Skin of body (tissue), 2 donors: ENCODE data around the gene CACNB3. TPM values are rescaled to one million over a fixed set of nuclear protein-coding genes. Genes with fewer than 3 reads are reported as not detected.
A peak's percentile ranks its signal among the peaks of the same experiment; 100 is the strongest.
"Not testable (repeated sequence)": the region's sequence is repeated elsewhere in the genome, so short reads cannot be mapped to it uniquely, and the experiment has no call there.

Source experiments
- DNase-seq: peaks from one replicate; lab custom pipeline; 2025; lab: John Stamatoyannopoulos, UW
- total RNA-seq: library from RNA; depleted of rRNA; stranded (reverse); fragments of >200 nt; gene quantifications from one replicate; pipeline ENCODE4 v1.2.3, GENCODE V29; 2014

The CACNB3 gene
- total RNA-seq, 1 donor from 2014 or later = 10.8 TPM

DNA sequence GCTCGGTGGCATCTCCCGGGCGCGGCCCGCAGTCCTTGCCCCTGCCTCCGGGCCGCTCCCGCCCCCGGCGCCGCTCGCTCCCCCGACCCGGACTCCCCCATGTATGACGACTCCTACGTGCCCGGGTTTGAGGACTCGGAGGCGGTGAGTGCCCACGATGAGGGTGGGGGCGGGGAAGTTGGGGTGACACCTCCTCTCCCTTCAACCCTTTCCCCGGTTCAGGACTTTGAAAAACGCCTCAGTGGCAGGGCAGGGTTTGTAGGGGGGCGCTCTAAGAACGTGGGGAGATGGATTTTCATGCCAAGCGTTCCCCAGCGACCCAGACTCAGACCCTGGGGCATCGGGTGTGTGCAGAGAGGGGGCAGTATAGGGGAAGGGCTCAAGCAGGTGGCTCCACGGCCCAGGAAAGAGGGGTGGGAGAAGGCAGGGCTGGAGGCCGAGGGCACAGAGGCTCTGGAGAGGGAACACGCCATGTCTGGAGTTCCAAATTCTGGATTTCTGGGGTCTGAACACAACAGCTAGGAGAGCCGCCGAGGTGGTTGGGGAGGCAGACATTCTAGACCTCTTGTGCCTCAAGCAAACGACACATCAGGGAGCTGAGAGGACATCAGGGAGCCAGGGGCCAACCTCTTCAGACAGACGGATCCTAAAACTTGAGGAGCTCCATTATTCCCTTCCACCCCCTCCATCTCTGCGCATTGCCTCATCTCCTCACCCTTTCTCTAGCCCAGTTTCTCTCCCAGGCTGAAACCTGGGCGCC lies 715 bp downstream of the CACNB3 start:
- DNase-seq = no peak

DNA sequence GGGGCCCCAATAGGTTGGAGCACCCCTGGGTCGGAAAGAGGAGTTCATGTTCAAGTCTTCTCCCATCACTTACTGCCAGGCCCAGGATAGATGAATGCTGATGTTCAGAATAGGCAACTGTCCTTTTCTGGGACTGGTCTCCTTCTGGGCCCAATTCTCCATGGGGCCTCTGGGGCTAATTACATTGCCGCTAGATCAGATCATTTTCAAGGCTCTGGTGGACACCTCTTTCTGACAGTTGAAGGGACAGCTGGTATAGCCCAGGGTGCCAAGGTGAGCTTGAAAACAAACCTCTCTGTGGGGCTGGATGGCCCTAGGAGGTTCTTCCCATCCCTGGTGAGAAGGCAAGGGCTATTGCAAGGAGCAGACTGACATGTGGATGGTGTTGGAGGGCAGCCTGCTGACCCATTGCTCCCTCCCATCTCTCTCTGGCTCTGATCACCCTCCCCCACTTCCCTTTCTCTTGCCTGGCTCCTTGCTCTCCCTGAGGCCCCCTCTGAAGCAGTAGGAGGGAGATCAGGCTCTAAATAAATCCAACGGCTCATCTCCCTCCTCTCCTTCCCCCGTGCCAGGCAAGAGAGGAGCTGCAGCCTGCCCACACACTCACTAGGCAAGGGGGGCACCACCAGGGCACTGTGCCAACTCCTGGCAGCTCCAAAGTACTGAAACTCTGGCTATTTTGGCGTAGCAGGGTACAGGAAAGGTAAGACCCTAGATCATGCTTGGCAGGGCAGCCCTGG lies 1.9 kb downstream of the CACNB3 start:
- DNase-seq = no peak

DNA sequence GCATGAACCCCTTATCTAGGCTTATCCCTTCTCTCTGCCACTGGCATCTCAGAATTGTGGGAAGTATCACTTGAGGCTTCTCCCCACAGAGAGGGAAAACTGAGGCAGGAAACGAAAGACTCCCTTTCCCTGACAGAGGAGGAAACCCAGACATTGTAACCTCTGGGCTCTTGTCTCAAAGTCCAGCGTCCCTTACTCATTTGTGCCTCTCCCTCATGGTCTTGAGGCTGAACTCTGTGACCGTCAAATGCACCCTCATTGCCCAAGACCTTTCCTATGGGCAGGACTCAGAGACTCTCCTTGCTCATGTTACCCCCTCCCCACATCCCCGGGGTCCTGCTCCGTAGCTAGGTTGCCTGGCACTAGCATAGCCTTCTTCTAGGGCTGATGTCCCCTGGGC lies 3.8 kb downstream of the CACNB3 start:
- DNase-seq = no peak

DNA sequence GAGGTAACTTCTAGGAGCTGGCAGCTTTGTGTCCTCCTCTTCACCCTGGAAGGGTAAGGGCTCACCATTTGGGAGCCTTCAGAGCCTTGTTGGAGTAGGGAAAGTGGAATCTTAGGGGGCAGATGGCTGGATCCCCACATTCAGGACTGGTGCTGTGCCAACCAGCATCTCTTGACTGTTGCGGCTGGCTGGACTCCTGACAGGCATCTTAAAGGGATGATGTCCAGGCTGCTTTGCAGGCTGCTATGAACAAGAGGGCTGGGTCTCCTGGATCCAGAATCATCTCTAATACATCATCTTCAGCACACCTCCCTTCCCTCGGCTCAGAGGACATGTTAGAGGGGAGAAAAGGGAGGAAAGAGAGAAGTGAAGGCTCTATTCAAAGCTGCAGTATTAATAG lies 4.4 kb downstream of the CACNB3 start:
- no peak for DNase-seq

DNA sequence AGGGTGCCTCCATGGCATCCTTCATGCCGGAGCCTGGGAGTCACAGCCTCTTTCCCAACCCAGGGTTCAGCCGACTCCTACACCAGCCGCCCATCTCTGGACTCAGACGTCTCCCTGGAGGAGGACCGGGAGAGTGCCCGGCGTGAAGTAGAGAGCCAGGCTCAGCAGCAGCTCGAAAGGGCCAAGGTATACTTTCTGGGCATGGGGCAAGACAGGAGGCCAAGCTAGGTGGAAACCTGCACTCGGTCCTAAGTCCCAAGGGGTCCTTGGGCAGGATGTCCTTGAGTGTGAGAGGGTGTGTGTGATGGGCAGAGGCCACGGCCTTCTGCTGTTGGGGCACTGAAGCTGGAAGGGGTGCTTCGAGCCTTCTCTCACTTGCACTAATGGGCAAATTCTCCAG lies 5.0 kb downstream of the CACNB3 start:
- DNase-seq = no peak

DNA sequence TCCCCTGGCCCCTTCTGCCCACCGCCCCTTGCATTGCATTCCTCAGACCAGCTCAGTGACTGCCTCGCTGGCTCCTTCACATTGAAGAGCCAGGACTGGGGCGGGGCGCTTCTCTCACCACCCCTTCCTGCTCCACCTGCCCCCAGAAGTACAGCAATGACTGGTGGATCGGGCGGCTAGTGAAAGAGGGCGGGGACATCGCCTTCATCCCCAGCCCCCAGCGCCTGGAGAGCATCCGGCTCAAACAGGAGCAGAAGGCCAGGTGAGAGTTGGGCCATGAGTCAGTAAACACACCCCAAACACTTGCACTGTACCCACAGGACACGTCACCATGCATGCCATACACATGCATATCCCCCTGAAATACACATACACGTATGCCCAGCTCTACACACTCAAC lies 5.8 kb downstream of the CACNB3 start:
- DNase-seq = no peak

DNA sequence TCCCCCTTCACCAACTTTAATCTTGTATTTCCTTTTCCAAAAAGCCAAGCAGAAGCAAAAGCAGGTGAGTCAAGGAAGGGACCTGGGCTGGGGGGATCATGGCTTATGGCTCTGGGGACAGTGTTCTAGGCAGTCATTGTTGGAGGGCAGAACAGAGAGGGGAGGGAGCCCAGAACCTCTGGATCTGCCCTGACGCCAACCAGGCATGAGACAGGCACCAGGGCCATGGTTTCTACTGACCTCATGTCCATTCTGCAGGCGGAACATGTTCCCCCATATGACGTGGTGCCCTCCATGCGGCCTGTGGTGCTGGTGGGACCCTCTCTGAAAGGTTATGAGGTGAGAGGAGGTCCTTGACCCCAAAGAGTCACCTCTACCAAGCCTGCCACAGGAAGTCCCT lies 6.6 kb downstream of the CACNB3 start:
- DNase-seq = no peak

DNA sequence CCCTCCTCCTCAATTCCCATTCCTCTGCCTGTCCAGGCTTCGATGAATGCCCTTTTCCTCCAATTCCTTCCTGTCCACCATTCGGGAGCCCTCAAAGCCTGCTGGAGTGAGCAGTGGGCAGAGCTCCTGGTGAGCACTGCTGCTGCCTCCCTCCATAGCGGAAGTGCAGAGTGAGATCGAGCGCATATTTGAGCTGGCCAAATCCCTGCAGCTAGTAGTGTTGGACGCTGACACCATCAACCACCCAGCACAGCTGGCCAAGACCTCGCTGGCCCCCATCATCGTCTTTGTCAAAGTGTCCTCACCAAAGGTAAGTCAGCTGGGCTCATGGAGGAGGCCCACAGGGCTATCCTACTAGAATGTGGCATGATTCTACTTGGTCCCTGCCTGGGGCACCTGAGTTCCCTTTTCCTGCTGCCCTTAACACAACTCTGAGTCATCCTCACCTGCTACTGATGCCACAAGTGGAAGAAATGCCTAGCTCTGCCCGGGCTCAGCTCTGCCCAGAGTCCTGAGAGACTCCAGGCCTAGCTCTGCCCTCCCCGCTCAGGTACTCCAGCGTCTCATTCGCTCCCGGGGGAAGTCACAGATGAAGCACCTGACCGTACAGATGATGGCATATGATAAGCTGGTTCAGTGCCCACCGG lies 8.0 kb downstream of the CACNB3 start:
- no peak for DNase-seq

DNA sequence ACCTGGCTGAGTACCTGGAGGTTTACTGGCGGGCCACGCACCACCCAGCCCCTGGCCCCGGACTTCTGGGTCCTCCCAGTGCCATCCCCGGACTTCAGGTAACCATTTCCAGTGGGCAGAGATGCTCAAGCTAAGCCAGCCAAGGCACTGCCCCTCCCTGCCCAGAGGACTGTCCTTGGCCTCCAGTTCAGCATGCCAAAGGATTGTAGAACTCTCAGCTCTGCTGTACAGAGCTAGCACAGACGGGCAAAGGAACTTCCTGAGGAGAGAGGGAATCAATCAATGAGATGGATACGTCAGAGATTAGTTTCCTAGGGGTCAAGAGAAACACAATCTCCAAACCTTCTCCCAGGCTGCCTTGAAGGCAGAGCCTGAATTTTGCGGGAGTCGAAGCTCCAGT lies 8.7 kb downstream of the CACNB3 start:
- DNase-seq = no peak

DNA sequence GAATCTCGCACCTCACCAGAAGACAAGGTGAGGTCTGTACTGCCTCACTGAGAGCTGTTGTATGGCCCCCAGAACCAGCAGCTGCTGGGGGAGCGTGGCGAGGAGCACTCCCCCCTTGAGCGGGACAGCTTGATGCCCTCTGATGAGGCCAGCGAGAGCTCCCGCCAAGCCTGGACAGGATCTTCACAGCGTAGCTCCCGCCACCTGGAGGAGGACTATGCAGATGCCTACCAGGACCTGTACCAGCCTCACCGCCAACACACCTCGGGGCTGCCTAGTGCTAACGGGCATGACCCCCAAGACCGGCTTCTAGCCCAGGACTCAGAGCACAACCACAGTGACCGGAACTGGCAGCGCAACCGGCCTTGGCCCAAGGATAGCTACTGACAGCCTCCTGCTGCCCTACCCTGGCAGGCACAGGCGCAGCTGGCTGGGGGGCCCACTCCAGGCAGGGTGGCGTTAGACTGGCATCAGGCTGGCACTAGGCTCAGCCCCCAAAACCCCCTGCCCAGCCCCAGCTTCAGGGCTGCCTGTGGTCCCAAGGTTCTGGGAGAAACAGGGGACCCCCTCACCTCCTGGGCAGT lies 9.3 kb downstream of the CACNB3 start:
- DNase-seq = no peak

DNA sequence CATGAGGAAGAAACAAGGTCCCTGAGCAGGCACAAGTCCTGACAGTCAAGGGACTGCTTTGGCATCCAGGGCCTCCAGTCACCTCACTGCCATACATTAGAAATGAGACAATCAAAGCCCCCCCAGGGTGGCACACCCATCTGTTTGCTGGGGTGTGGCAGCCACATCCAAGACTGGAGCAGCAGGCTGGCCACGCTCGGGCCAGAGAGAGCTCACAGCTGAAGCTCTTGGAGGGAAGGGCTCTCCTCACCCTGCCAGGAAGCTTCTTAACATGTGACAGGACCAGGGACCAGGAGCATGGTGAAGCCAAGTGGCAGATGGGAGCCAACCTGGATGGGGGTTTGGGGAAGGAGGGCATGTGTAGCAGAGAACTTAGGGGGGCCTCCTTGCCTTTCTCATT lies 10.0 kb downstream of the CACNB3 start:
- no peak for DNase-seq

DNA sequence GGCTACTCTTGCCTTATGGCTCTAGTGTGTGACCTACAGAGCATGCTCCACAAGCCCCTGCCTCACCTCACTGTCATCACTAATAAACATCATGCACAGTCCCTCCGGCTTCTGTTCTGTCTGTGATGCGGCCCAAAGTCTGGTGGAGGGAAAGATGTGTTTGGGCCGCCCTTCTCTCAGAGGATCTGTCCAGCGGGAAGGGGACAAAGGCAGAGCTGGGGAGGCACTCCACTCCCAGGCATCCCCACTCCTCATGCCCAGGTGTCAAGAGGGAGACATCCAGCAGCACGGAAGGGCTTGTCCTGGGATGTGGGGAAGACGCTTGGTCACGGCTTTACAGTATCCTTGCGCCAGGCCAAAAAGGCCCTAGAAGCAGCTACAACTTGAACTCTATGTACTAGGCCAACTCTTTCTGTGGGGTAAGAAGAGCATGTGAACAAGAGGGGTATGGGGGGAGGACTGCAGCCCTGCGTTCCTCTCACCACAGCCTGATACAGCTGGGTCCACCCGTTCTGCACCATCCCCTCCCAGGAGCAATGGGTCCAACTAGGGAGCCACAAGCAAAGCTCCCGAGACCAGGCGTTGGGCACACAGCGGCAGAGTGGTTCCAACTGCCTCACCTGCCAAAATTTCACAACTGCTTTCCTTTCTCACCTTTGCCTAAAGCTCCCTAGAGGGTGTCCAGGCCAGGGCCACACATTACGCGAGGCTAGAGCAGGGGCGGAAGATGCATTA lies 10.7 kb downstream of the CACNB3 start:
- DNase-seq = no peak

DNA sequence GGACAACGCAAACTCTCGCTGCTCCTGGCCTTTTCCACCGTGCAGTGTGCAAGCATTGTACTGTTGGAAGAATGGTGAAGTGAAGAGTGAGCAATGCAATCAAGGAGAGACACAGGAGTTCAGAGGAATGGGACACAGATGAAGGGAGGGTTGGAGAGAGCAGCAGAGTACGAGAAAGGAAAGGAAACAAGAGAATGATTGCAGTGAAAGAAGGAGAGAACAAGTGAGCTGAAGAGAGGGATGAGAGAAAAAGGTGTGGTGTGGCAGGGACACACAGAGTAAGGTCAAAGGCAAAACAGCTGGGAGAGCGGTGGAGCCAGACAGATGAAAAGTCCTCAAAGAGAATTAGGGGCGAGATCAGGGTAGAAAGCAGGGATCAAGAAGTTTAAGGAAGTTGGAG lies 13.0 kb downstream of the CACNB3 start:
- DNase-seq = no peak

DNA sequence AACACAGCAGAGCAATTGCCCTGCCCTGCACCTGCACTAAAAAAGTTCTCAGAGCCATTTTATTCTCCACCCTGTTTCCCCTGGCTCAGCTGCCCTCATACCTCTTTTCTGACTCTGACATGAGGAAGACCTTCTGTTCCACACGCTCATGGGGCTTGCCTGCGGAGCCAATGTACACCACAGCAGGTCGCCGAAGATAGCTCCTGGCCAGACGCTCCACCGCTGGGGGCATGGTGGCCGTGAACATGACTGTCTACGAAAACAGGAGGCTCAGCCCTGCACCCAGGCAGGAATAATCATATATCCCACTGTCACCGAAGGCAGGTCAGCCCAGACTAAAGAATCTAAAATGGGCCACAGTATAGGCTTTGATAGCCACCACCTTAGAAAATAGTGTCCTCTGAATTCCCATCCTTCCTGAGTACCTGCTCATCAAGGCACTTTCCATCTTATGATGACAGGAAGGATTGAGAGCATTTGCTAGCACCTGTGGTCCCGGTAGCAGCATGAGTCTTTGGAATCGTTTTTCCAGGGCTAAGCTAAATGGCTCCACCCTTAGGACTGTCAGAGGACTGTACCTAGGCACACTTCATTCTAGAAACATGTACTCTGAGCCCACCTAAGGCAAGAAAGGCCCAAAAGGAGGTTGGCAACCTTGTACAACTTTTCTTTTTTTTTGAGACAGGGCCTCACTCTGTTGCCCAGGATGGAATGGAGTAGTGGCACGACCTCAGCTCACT lies 14.2 kb downstream of the CACNB3 start:
- DNase-seq = no peak

DNA sequence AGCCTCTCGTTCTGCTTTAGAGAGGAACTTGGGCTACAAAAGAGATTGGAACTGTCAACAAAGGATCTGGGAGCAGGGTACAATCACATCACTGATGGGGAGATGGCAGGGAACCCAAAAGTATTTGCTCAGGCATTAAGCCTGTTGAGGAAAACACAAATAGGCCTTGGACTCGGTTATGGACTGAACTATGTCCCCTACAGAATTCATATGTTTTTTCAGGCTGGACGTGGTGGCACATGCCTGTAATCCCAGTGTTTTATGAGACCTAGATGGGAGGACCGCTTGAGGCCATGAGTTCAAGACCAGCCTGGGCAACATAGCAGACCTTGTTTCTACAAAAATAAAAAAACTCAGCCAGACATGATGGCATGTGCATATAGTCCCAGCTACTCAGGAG lies 19.8 kb downstream of the CACNB3 start:
- DNase-seq = no peak

DNA sequence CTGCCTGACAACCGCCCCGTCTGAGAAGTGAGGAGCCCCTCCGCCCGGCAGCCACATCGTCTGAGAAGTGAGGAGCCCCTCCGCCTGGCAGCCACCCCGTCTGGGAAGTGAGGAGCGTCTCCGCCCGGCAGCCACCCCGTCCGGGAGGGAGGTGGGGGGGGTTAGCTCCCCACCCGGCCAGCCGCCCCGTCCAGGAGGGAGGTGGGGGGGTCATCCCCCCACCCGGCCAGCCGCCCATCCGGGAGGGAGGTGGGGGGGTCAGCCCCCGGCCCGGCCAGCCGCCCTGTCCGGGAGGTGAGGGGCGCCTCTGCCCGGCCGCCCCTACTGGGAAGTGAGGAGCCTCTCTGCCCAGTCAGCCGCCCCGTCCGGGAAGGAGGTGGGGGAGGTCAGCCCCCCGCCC lies 23.7 kb downstream of the CACNB3 start:
- DNase-seq = not testable (repeated sequence)

DNA sequence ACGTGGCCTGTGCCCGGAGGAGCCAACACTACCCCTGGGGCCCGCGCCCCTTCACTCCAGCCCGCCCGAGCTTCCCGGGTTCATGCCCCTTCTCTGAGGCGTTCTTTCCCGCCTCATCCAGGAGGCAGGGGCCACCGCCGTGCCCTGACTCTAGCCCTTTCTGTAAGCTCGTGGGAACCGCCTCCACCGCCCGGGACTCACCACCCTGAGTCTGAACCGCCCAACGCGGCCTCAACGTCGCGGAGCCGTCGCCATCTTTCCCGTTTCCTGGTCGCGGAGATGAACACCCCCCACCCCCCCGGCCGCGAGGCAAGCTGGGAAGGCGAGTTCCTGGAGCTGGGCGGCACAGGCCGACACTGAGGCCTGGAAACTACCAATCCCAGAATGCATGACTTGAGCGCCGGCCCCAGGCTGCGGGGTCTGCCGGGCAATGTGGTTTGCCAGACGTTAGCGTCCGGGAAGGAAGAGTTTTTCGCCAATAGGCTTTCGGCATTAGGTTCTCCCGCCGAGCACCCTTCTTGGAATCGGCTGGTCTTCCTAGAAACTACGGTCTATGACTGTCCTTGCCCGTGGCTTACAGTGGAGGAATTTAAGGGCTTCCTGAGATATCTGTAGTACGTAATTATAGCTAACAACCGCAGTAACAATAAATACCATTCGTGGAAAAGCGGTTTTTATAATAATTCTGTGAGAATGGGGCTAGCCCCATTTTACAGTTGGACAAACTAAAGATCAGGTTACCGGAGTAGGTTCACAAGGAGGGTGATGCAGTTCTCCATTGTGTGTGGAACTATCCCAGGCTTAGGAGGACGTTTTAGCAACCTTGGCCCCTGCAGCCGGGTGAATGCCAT lies 33.8 kb downstream of the CACNB3 start, which contains the start of gene DDX23:
Gene DDX23, minus strand, starts transcription at position 281 of the 851 bp plus-strand sequence. CDS start 6,381 bp downstream, outside the sequence.
- DNase-seq = peak; percentile 96

DNA sequence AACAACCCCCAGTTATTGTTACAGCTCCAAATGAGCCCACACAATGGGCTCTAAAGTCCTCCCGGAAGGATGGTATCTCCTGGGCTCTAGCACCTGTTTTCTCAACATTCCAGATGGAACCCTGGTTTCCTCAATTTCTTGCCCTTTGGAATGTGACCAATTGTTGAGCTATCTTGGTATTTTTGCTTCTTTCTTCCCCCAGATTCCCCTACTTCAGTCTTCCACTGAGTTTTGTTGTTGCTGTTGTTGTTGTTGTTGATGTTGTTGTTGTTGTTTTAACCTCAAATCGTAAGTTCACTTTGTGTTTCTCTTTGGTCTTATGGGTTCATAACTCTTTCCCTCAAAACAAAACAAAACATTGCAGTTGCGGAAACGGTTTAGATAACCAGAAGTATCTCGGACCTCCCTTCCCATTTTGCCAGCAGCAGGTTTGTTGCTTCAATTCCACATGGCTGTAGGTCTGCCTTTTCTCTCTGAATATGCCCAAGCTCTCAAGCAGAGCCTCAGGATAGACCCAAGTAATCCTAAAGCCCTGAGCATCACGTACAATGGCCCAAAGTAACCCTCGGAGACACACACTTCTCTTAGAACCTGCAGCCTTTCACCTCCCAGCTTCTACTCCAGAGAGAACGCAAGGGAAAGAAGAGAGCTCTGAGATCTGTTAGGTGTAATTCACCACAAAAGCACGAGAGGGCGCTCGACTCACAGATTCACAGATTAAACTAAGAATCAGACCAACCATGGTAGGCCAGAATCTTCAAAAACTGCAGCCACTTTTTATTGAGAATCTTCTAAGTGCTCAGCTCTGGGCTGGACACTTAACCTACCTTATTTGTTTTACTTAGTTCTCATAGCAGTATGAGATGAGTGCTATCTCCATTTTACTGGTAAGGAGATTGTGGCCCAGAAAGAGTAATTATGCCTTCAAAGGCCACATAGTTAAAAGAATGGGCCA lies 34.7 kb downstream of the CACNB3 start:
- DNase-seq = peak; percentile 89

DNA sequence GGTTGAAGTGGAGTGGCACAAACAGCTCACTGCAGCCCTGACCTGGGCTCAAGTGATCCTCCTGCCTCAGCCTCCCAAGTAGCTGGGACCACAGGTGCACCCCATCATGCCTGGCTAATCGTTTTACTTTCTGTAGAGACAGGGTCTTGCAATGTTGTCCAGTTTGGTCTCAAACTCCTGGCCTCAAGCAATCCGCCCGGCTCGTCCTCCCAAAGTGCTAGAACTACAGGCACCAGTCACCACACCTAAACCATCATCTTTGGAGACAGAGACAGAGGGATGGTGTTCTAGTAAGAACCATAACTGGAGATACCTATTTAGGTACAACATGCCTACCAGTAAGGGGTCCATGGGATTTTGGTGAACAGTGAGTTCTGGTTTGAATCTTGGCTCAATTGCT lies 36.2 kb downstream of the CACNB3 start:
- no peak for DNase-seq
